Measurements from ENCODE around the gene PNMA6E.
A peak's percentile ranks its signal among the peaks of the same experiment; 100 is the strongest.

The PNMA6E gene

GRCh38 chrX:153382563-153383482 lies 18.3 kb downstream of the PNMA6E start:
- TF ChIP-seq POLR2A (IDR thresholded peaks at IDR 0.05; ENCODE audit: extremely low read depth, insufficient read length) = no peak
- TF ChIP-seq MAX (IDR thresholded peaks at IDR 0.05; ENCODE audit: low read depth, low read length) = no peak
- TF ChIP-seq MYC (IDR thresholded peaks at IDR 0.05; ENCODE audit: low read depth, low read length) = no peak
- TF ChIP-seq CTCF (IDR thresholded peaks at IDR 0.05; ENCODE audit: low read depth, low read length) = no peak
- no peak for DNase-seq (ENCODE audit: low read depth)
- no peak overlapping the region for H3K4me3 ChIP-seq (ENCODE audit: low read depth, low read length)

GRCh38 chrX:153381684-153382532 lies 19.2 kb downstream of the PNMA6E start:
- H3K4me3 ChIP-seq (ENCODE audit: low read depth, low read length) = no peak overlapping the region
- DNase-seq (ENCODE audit: low read depth) = peak; percentile 23
- TF ChIP-seq POLR2A (IDR thresholded peaks at IDR 0.05; ENCODE audit: extremely low read depth, insufficient read length) = no peak
- no peak for TF ChIP-seq MYC (IDR thresholded peaks at IDR 0.05; ENCODE audit: low read depth, low read length)
- no peak for TF ChIP-seq CTCF (IDR thresholded peaks at IDR 0.05; ENCODE audit: low read depth, low read length)
- TF ChIP-seq MAX (IDR thresholded peaks at IDR 0.05; ENCODE audit: low read depth, low read length) = no peak

GRCh38 chrX:153380691-153381090 lies 20.5 kb downstream of the PNMA6E start:
- no peak overlapping the region for H3K4me3 ChIP-seq (ENCODE audit: low read depth, low read length)
- DNase-seq (ENCODE audit: low read depth) = no peak
- TF ChIP-seq MYC (IDR thresholded peaks at IDR 0.05; ENCODE audit: low read depth, low read length) (no peak), MAX (IDR thresholded peaks at IDR 0.05; ENCODE audit: low read depth, low read length) (no peak), POLR2A (IDR thresholded peaks at IDR 0.05; ENCODE audit: extremely low read depth, insufficient read length) (no peak), CTCF (IDR thresholded peaks at IDR 0.05; ENCODE audit: low read depth, low read length) (no peak)

GRCh38 chrX:153379971-153380581 lies 21.1 kb downstream of the PNMA6E start:
- TF ChIP-seq MAX (IDR thresholded peaks at IDR 0.05; ENCODE audit: low read depth, low read length) = no peak
- TF ChIP-seq MYC (IDR thresholded peaks at IDR 0.05; ENCODE audit: low read depth, low read length) = no peak
- no peak for TF ChIP-seq CTCF (IDR thresholded peaks at IDR 0.05; ENCODE audit: low read depth, low read length)
- TF ChIP-seq POLR2A (IDR thresholded peaks at IDR 0.05; ENCODE audit: extremely low read depth, insufficient read length) = no peak
- no peak overlapping the region for H3K4me3 ChIP-seq (ENCODE audit: low read depth, low read length)
- DNase-seq (ENCODE audit: low read depth) = no peak

- no peak overlapping the region for H3K4me3 ChIP-seq (ENCODE audit: low read depth, low read length)
- DNase-seq (ENCODE audit: low read depth) = no peak
- TF ChIP-seq MYC (IDR thresholded peaks at IDR 0.05; ENCODE audit: low read depth, low read length) (no peak), POLR2A (IDR thresholded peaks at IDR 0.05; ENCODE audit: extremely low read depth, insufficient read length) (no peak), MAX (IDR thresholded peaks at IDR 0.05; ENCODE audit: low read depth, low read length) (no peak), CTCF (IDR thresholded peaks at IDR 0.05; ENCODE audit: low read depth, low read length) (no peak)
These were observed 21.6 kb downstream of the PNMA6E start for GRCh38 chrX:153379508-153379907.
